Measurements from ENCODE around the gene MSMP.
A peak's percentile ranks its signal among the peaks of the same experiment; 100 is the strongest.

Gene MSMP

GRCh38 chr9:35746583-35746982, 7.5 kb downstream of the MSMP start:
- peak overlapping the region; percentile 21 to 97 for H3K27ac ChIP-seq
- TF ChIP-seq, protein P1, sequence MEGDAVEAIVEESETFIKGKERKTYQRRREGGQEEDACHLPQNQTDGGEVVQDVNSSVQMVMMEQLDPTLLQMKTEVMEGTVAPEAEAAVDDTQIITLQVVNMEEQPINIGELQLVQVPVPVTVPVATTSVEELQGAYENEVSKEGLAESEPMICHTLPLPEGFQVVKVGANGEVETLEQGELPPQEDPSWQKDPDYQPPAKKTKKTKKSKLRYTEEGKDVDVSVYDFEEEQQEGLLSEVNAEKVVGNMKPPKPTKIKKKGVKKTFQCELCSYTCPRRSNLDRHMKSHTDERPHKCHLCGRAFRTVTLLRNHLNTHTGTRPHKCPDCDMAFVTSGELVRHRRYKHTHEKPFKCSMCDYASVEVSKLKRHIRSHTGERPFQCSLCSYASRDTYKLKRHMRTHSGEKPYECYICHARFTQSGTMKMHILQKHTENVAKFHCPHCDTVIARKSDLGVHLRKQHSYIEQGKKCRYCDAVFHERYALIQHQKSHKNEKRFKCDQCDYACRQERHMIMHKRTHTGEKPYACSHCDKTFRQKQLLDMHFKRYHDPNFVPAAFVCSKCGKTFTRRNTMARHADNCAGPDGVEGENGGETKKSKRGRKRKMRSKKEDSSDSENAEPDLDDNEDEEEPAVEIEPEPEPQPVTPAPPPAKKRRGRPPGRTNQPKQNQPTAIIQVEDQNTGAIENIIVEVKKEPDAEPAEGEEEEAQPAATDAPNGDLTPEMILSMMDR (IDR thresholded peaks at IDR 0.05), result no peak
- peak overlapping the region; percentile 90 for H3K4me3 ChIP-seq
- no peak for DNase-seq (ENCODE audit: low spot score)

DNA sequence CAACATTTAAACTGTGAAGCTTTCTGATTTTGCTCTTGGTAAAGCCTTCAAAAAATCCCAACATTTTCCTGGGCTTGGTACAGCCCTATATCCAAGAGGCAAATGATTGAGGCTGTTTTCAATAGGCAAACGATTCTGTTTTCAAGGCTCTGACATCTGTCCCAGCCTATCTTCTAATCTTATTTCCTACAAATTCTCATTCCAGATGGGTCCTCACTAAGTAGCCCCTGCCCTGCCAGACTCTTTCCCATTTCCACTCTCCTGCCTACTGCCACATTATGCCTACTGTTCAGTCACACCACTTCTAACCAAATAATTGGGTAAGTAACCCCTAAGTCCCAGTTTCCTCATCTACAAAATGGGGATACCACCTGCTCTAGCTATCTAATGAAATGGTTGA, 8.5 kb downstream of the MSMP start:
- TF ChIP-seq, protein P1 (IDR thresholded peaks at IDR 0.05), result no peak
- DNase-seq (ENCODE audit: low spot score), result no peak
- Histone ChIP-seq H3K4me3 (peak overlapping the region; percentile 90), H3K27ac (peak overlapping the region in 1 of 2 donors; percentile 3)

GRCh38 chr9:35743880-35744518, 10.1 kb downstream of the MSMP start:
- TF ChIP-seq, protein P1 (IDR thresholded peaks at IDR 0.05), result no peak
- Histone ChIP-seq H3K4me3 (no peak overlapping the region), H3K27ac (no peak overlapping the region)
- DNase-seq (ENCODE audit: low spot score), result peak; percentile 52

GRCh38 chr9:35743452-35743851, 10.6 kb downstream of the MSMP start:
- H3K27ac ChIP-seq, result no peak overlapping the region

GRCh38 chr9:35741740-35742139, 12.3 kb downstream of the MSMP start:
- DNase-seq (ENCODE audit: low spot score), result peak; percentile 35
- Histone ChIP-seq H3K27ac (no peak overlapping the region), H3K4me3 (no peak overlapping the region)
- TF ChIP-seq, protein P1 (IDR thresholded peaks at IDR 0.05), result no peak

More at GRCh38 chr9:35743452-35743851, 10.6 kb downstream of the MSMP start:
- no peak overlapping the region for H3K4me3 ChIP-seq
- no peak for DNase-seq (ENCODE audit: low spot score)
- TF ChIP-seq, protein P1 (IDR thresholded peaks at IDR 0.05), result no peak

GRCh38 chr9:35740243-35740642, 13.8 kb downstream of the MSMP start:
- H3K4me3 ChIP-seq, result no peak overlapping the region
- TF ChIP-seq, protein P1 (IDR thresholded peaks at IDR 0.05), result no peak
- DNase-seq (ENCODE audit: low spot score), result no peak
- H3K27ac ChIP-seq, result no peak overlapping the region

DNA sequence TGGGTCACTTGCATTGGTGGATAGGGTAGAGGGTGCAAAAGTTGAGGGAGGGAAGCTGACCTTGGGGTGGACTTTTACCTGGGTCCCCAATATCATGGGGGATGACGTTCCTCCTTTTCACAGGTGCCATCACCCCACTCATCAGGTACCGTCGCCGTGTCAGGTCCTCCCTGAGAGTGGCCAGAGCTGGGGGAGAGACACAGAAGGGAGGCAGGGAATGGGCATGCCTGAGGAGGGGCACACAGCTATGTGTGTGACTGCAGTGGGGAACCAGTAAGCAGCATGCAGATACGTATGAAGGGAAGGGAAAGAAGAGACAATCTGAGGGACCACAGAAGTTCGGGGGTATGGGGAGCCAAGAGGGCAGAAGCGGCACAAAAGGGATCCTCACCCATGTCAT, 15.2 kb downstream of the MSMP start:
- Histone ChIP-seq H3K4me3 (no peak overlapping the region), H3K27ac (no peak overlapping the region)
- TF ChIP-seq, protein P1 (IDR thresholded peaks at IDR 0.05), result no peak
- no peak for DNase-seq (ENCODE audit: low spot score)
